Mesothelial cell of epicardium (in vitro differentiated cells): ENCODE data around the gene PI4KB. TPM values are rescaled to one million over a fixed set of nuclear protein-coding genes. Genes with fewer than 3 reads are reported as not detected.

ENCODE experiments used
- DNase-seq, 2 experiments: peaks; one replicate each; pipeline ENCODE4 v3.0.0; 2021; ENCODE audit warnings: low spot score in 2 of 2; ENCODE audit not compliant: unreplicated experiment in 2 of 2
- H3K27ac Mint-ChIP-seq: 2 replicates; pipeline ENCODE4 v1.8.0; 2021; ENCODE audit warnings: mixed read lengths
- H3K27me3 Mint-ChIP-seq: 2 replicates; pipeline ENCODE4 v1.8.0; 2021; ENCODE audit warnings: low read depth, mixed read lengths
- H3K36me3 Mint-ChIP-seq: 2 replicates; pipeline ENCODE4 v1.8.0; 2021; ENCODE audit warnings: mixed read lengths
- H3K4me1 Mint-ChIP-seq: 2 replicates; pipeline ENCODE4 v1.8.0; 2021; ENCODE audit warnings: mixed read lengths
- H3K4me3 Mint-ChIP-seq: 2 replicates; pipeline ENCODE4 v1.8.0; 2021; ENCODE audit warnings: mild to moderate bottlenecking, moderate library complexity, mixed read lengths
- H3K9me3 Mint-ChIP-seq: 2 replicates; pipeline ENCODE4 v1.8.0; 2021; ENCODE audit warnings: mixed read lengths
- total RNA-seq: library from RNA; stranded (reverse); gene quantifications from 3 replicates; pipeline ENCODE4 v1.2.1, GENCODE V29; 2021
- TF ChIP-seq, protein P1 (sequence below): fragments of 200-600 bp; sonication (generic); IDR thresholded peaks from one replicate; pipeline ENCODE4 v1.5.0; 2021; ENCODE audit warnings: antibody characterized with exemption; ENCODE audit not compliant: unreplicated experiment

Gene PI4KB
- total RNA-seq, 1 donor from 2014 or later = 77.6 TPM

DNA sequence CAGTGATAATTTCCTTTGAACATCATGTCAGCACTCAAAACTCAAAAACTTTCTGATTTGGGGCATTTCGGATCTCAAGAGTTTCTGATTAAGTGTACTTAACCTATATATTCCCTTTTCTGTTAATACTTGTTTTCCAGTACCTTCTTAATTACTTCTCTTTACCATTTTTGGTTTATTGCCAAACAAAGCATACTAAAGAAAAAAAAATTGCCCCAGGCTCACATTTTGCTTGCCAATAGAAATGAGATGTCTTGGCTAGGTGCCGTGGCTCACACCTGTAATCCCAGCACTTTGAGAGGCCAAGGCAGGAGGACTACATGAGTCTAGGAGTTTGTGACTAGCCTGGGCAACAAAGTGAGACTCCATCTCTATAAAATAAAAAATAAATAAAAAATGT lies 67.9 kb downstream of the PI4KB start:
- H3K4me1 Mint-ChIP-seq = peaks cover 15% of the 10 kb centered on the region
- TF ChIP-seq, protein P1, sequence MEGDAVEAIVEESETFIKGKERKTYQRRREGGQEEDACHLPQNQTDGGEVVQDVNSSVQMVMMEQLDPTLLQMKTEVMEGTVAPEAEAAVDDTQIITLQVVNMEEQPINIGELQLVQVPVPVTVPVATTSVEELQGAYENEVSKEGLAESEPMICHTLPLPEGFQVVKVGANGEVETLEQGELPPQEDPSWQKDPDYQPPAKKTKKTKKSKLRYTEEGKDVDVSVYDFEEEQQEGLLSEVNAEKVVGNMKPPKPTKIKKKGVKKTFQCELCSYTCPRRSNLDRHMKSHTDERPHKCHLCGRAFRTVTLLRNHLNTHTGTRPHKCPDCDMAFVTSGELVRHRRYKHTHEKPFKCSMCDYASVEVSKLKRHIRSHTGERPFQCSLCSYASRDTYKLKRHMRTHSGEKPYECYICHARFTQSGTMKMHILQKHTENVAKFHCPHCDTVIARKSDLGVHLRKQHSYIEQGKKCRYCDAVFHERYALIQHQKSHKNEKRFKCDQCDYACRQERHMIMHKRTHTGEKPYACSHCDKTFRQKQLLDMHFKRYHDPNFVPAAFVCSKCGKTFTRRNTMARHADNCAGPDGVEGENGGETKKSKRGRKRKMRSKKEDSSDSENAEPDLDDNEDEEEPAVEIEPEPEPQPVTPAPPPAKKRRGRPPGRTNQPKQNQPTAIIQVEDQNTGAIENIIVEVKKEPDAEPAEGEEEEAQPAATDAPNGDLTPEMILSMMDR = no peak

DNA sequence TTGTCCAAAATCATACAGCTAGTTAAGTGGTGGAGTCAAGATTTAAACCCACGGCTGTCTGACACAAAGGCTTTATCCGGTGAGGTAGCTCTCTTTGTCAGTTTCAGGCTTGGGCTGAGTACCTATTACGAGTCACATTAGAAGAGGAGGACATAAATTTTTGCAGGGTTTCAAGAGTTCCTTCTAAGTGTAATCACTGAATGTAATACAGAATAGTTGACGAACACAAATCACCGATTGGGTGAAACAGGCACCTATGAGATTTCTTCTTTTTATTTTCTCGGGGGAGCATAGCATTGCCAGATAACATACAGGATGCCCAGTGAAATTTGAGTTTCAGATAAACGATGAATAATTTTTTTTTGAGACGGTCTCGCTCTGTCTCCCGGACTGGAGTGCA lies 71.8 kb downstream of the PI4KB start:
- no peaks in the 10 kb centered on the region for H3K9me3 Mint-ChIP-seq
- H3K27me3 Mint-ChIP-seq = no peaks in the 10 kb centered on the region
- TF ChIP-seq, protein P1 = no peak
- no peak for DNase-seq
- peak overlapping the region; percentile 77 for H3K4me3 Mint-ChIP-seq
- H3K36me3 Mint-ChIP-seq = peaks cover 9% of the 10 kb centered on the region
- H3K27ac Mint-ChIP-seq = peak overlapping the region; percentile 82
- H3K4me1 Mint-ChIP-seq = peaks cover 15% of the 10 kb centered on the region

More for the DNA sequence above, 67.9 kb downstream of the PI4KB start:
- DNase-seq = no peak
- peaks cover 13% of the 10 kb centered on the region for H3K36me3 Mint-ChIP-seq
- no peak overlapping the region for H3K27ac Mint-ChIP-seq
- H3K9me3 Mint-ChIP-seq = no peaks in the 10 kb centered on the region
- no peak overlapping the region for H3K4me3 Mint-ChIP-seq
- no peaks in the 10 kb centered on the region for H3K27me3 Mint-ChIP-seq

DNA sequence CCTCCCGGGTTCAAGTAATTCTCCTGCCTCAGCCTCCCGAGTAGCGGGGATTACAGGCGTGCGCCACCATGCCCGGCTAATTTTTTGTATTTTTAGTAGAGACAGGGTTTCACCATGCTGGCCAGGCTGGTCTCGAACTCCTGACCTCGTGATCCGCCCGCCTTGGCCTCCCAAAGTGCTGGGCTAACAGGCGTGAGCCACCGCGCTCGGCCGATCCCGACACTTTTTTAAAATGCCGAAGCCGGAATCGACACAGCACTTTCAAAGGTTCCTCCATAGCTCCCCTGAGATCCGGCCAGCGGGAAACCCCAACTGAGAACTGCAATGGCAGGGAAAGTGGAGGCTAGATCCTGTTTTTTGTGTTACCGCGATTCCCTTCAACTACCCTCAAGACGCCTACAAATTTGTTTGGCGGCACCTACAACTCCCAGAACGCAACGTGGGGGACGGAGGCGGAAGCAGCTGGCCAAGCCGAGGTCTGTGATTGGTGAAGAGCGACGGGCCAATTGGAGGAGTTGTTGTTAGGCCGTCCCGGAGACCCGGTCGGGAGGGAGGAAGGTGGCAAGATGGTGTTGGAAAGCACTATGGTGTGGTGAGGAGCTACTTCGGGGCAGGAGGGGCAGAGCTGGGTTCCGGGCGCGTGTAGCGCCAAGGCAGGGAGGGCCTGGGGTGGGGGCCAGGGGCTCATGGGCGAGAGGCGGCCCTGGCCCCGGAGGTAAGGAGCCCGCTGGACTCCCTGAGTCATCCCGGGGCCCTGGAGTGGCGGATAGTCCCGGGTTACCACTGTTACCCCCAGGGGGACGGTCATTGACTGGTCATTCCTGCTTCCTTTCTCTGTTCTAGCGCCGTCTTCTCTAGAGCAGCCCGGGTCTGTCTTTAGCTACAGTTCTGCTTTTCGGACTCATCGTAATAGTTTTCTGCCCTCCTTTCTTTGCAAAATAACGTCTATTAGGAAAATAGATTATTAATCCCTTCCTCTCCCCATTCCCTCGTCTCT lies 72.7 kb downstream of the PI4KB start, which contains the start of gene PSMD4:
Gene PSMD4, plus strand, starts transcription at position 518 of the 997 bp plus-strand sequence. Its CDS starts 49 bp downstream, at position 567.
- Mint-ChIP-seq H3K4me3 (peak within 1 kb of the TSS; percentile 77), H3K27me3 (no peaks in the 10 kb centered on the region), H3K27ac (peak within 1 kb of the TSS; percentile 82), H3K36me3 (peaks cover 13% of the 10 kb centered on the region), H3K4me1 (peaks cover 15% of the 10 kb centered on the region), H3K9me3 (no peaks in the 10 kb centered on the region)
- peak; percentile 73 to 84 for DNase-seq
- TF ChIP-seq, protein P1 = no peak

DNA sequence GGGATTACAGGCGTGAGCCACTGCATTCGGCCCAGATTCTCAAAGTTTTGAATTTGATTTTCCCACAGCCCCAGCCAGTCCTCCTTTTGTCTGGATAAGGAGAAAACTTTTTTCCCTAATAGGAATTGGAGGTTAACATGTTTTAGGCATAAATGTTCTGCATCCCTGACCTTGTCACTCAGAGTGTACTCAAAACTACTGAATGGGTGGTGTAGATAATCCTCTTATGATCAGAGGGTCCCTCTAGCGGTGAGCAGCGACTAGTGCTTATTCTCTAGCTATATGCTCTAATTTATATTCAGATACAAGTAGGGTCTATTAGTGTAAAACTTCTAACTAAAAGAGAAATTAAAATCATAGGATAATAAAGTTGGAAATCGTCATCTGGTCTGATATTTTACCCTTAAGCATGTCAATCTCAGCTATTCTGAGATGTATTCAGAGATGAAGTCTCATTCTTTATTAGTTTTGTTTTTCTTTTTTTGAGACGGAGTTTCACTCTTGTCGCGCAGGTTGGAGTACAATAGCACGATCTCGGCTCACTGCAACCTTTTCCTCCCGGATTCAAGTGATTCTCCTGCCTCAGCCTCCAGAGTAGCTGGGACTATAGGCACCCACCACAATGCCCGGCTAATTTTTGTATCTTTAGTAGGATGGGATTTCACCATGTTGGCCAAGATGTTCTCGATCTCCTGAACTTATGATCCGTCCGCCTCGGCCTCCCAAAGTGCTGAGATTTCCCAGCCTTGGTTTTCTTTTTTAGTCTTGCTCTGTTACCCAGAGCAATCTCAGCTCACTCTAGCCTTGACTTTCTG lies 75.4 kb downstream of the PI4KB start:
- no peak overlapping the region for H3K4me3 Mint-ChIP-seq
- H3K9me3 Mint-ChIP-seq = no peaks in the 10 kb centered on the region
- TF ChIP-seq, protein P1 = peak; percentile 73
- H3K36me3 Mint-ChIP-seq = peaks cover 19% of the 10 kb centered on the region
- peaks cover 11% of the 10 kb centered on the region for H3K4me1 Mint-ChIP-seq
- H3K27ac Mint-ChIP-seq = peak overlapping the region; percentile 69
- DNase-seq = peak in 1 of 2 experiments; percentile 27
- H3K27me3 Mint-ChIP-seq = no peaks in the 10 kb centered on the region

DNA sequence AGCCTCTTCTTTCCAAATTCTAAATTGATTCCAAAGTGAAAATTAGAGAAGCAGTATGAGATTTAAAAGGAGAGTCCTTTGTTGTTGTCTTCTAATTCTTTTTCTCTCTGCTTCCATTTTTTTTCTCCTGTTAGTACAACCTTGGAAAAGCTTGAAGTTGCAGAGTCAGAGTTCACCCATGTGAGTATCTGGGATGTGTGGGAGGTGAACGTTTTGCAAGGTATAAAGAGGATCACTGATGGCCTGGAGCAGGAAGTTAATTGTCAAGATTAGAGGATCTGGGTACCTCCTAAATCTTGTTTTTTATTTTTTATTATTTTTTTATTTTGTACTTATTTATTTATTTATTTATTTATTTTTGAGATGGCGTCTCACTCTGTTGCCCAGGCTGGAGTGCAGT lies 80.4 kb downstream of the PI4KB start:
- Mint-ChIP-seq H3K4me3 (no peak overlapping the region), H3K4me1 (no peaks in the 10 kb centered on the region), H3K27ac (no peak overlapping the region), H3K27me3 (no peaks in the 10 kb centered on the region), H3K36me3 (peaks cover 54% of the 10 kb centered on the region), H3K9me3 (no peaks in the 10 kb centered on the region)
- TF ChIP-seq, protein P1 = no peak
- no peak for DNase-seq
